Measurements from ENCODE around the gene RDH16. TPM values are rescaled to one million over a fixed set of nuclear protein-coding genes. Genes with fewer than 3 reads are reported as not detected.

The RDH16 gene
- total RNA-seq, 2 experiments from 2014 or later = 0.26 to 0.46 TPM

- POLR2A ChIA-PET = no interaction called here
- H3K4me1 Mint-ChIP-seq (ENCODE audit: low read depth) = peaks cover 44% of the 10 kb centered on the region
- intact Hi-C loops (cut with micrococcal nuclease) = no loop called here
- peaks cover 29% of the 10 kb centered on the region for H3K36me3 Mint-ChIP-seq
- no peak for DNase-seq
- H3K4me3 Mint-ChIP-seq = no peak overlapping the region
- no peaks in the 10 kb centered on the region for H3K27me3 Mint-ChIP-seq
- no peak overlapping the region for H3K27ac Mint-ChIP-seq
- no peaks in the 10 kb centered on the region for H3K9me3 Mint-ChIP-seq
- CTCF ChIA-PET = interaction anchor here (0.8 to 1.6 kb wide), 5 partner anchors 10 to 157 kb away, joined by 3 to 10 read pairs (median 5); no protein-coding TSS in a partner anchor
These were observed 39.6 kb upstream of the RDH16 start for GRCh38 chr12:56996793-56997545.

GRCh38 chr12:56995930-56996496 is 38.6 kb upstream of the RDH16 start:
- Mint-ChIP-seq H3K9me3 (no peaks in the 10 kb centered on the region), H3K4me1 (ENCODE audit: low read depth) (peaks cover 41% of the 10 kb centered on the region), H3K36me3 (peaks cover 23% of the 10 kb centered on the region), H3K4me3 (no peak overlapping the region), H3K27me3 (no peaks in the 10 kb centered on the region), H3K27ac (no peak overlapping the region)
- ChIA-PET CTCF (interaction anchor here (1.2 to 1.6 kb wide), 3 partner anchors 9 to 35 kb away, joined by 3 to 10 read pairs (median 5); no protein-coding TSS in a partner anchor), POLR2A (no interaction called here)
- intact Hi-C loops (cut with micrococcal nuclease) = no loop called here
- DNase-seq = no peak

- DNase-seq = no peak
- H3K4me3 Mint-ChIP-seq = no peak overlapping the region
- peaks cover 18% of the 10 kb centered on the region for H3K36me3 Mint-ChIP-seq
- intact Hi-C loops (cut with micrococcal nuclease) = no loop called here
- no peaks in the 10 kb centered on the region for H3K27me3 Mint-ChIP-seq
- peaks cover 34% of the 10 kb centered on the region for H3K4me1 Mint-ChIP-seq (ENCODE audit: low read depth)
- H3K9me3 Mint-ChIP-seq = no peaks in the 10 kb centered on the region
- POLR2A ChIA-PET = no interaction called here
- CTCF ChIA-PET = interaction anchor here (0.9 to 1.6 kb wide), 3 partner anchors 8 to 156 kb away, joined by 3 to 10 read pairs (median 5); no protein-coding TSS in a partner anchor
- H3K27ac Mint-ChIP-seq = no peak overlapping the region
These were observed 38.0 kb upstream of the RDH16 start for GRCh38 chr12:56995201-56995929.

GRCh38 chr12:56994231-56994746 is 36.9 kb upstream of the RDH16 start:
- peaks cover 11% of the 10 kb centered on the region for H3K36me3 Mint-ChIP-seq
- intact Hi-C loops (cut with micrococcal nuclease) = no loop called here
- DNase-seq = no peak
- H3K4me1 Mint-ChIP-seq (ENCODE audit: low read depth) = peaks cover 24% of the 10 kb centered on the region
- CTCF ChIA-PET = interaction anchor here (0.9 to 2.0 kb wide), 4 partner anchors 8 to 236 kb away, joined by 3 to 7 read pairs (median 3); no protein-coding TSS in a partner anchor
- H3K27me3 Mint-ChIP-seq = no peaks in the 10 kb centered on the region
- no peak overlapping the region for H3K27ac Mint-ChIP-seq
- H3K4me3 Mint-ChIP-seq = no peak overlapping the region
- POLR2A ChIA-PET = no interaction called here
- H3K9me3 Mint-ChIP-seq = no peaks in the 10 kb centered on the region

- H3K36me3 Mint-ChIP-seq = peaks cover 6% of the 10 kb centered on the region
- intact Hi-C loops (cut with micrococcal nuclease) = no loop called here
- peaks cover 14% of the 10 kb centered on the region for H3K4me1 Mint-ChIP-seq (ENCODE audit: low read depth)
- ChIA-PET CTCF (interaction anchor here (1.2 to 2.0 kb wide), 2 partner anchors 9 to 235 kb away, joined by 3 to 7 read pairs; no protein-coding TSS in a partner anchor), POLR2A (no interaction called here)
- no peak overlapping the region for H3K27ac Mint-ChIP-seq
- no peaks in the 10 kb centered on the region for H3K27me3 Mint-ChIP-seq
- H3K4me3 Mint-ChIP-seq = no peak overlapping the region
- H3K9me3 Mint-ChIP-seq = no peaks in the 10 kb centered on the region
- DNase-seq = no peak
These were observed 35.9 kb upstream of the RDH16 start for GRCh38 chr12:56993346-56993745.

- ChIA-PET POLR2A (no interaction called here), CTCF (interaction anchor here (0.9 to 2.8 kb wide), 2 partner anchors 10 to 16 kb away, joined by 3 to 8 read pairs; no protein-coding TSS in a partner anchor)
- Mint-ChIP-seq H3K4me1 (ENCODE audit: low read depth) (peaks cover 9% of the 10 kb centered on the region), H3K27ac (no peak overlapping the region), H3K4me3 (no peak overlapping the region), H3K9me3 (no peaks in the 10 kb centered on the region), H3K36me3 (no peaks in the 10 kb centered on the region), H3K27me3 (no peaks in the 10 kb centered on the region)
- DNase-seq = no peak
- intact Hi-C loops (cut with micrococcal nuclease) = no loop called here
These were observed 34.2 kb upstream of the RDH16 start for GRCh38 chr12:56991319-56992246.

GRCh38 chr12:56990648-56991318 is 33.4 kb upstream of the RDH16 start:
- Mint-ChIP-seq H3K27ac (no peak overlapping the region), H3K9me3 (no peaks in the 10 kb centered on the region), H3K4me3 (no peak overlapping the region), H3K4me1 (ENCODE audit: low read depth) (peaks cover 9% of the 10 kb centered on the region), H3K36me3 (no peaks in the 10 kb centered on the region), H3K27me3 (no peaks in the 10 kb centered on the region)
- no peak for DNase-seq
- intact Hi-C loops (cut with micrococcal nuclease) = no loop called here
- CTCF ChIA-PET = interaction anchor here (2.8 kb wide), 1 partner anchor 10 kb away, joined by 8 read pairs; no protein-coding TSS in a partner anchor
- POLR2A ChIA-PET = no interaction called here

GRCh38 chr12:56989861-56990610 is 32.6 kb upstream of the RDH16 start:
- CTCF ChIA-PET = interaction anchor here (1.7 to 4.9 kb wide), 3 partner anchors 11 to 231 kb away, joined by 8 to 80 read pairs (median 9); no protein-coding TSS in a partner anchor
- POLR2A ChIA-PET = no interaction called here
- H3K27ac Mint-ChIP-seq = no peak overlapping the region

GRCh38 chr12:56988207-56988739 is 30.9 kb upstream of the RDH16 start:
- H3K27me3 Mint-ChIP-seq = no peaks in the 10 kb centered on the region
- H3K27ac Mint-ChIP-seq = no peak overlapping the region
- intact Hi-C loops (cut with micrococcal nuclease) = no loop called here
- H3K4me1 Mint-ChIP-seq (ENCODE audit: low read depth) = peaks cover 9% of the 10 kb centered on the region
- CTCF ChIA-PET = interaction anchor here (0.6 to 4.9 kb wide), 28 partner anchors 8 to 325 kb away, joined by 3 to 80 read pairs (median 4); partner anchors contain the start of genes HSD17B6, LRP1, MYO1A and PRIM1
- no peaks in the 10 kb centered on the region for H3K36me3 Mint-ChIP-seq
- no peaks in the 10 kb centered on the region for H3K9me3 Mint-ChIP-seq
- H3K4me3 Mint-ChIP-seq = no peak overlapping the region
- POLR2A ChIA-PET = no interaction called here
- DNase-seq = no peak

More at GRCh38 chr12:56989861-56990610, 32.6 kb upstream of the RDH16 start:
- DNase-seq = no peak
- intact Hi-C loops (cut with micrococcal nuclease) = no loop called here
- Mint-ChIP-seq H3K27me3 (no peaks in the 10 kb centered on the region), H3K36me3 (no peaks in the 10 kb centered on the region), H3K4me1 (ENCODE audit: low read depth) (peaks cover 9% of the 10 kb centered on the region), H3K4me3 (no peak overlapping the region), H3K9me3 (no peaks in the 10 kb centered on the region)

- no peak overlapping the region for H3K27ac Mint-ChIP-seq
- H3K27me3 Mint-ChIP-seq = no peaks in the 10 kb centered on the region
- intact Hi-C loops (cut with micrococcal nuclease) = loop anchor here (1.0 kb wide), 2 partner anchors 147 to 230 kb away; no protein-coding TSS in a partner anchor
- POLR2A ChIA-PET = no interaction called here
- no peak overlapping the region for H3K4me3 Mint-ChIP-seq
- H3K36me3 Mint-ChIP-seq = no peaks in the 10 kb centered on the region
- H3K4me1 Mint-ChIP-seq (ENCODE audit: low read depth) = peaks cover 9% of the 10 kb centered on the region
- DNase-seq = peak; percentile 82
- no peaks in the 10 kb centered on the region for H3K9me3 Mint-ChIP-seq
- CTCF ChIA-PET = interaction anchor here (0.6 to 4.9 kb wide), 26 partner anchors 9 to 293 kb away, joined by 3 to 80 read pairs (median 6); partner anchors contain the start of genes HSD17B6, MYO1A, PRIM1 and STAT6
These were observed 30.2 kb upstream of the RDH16 start for GRCh38 chr12:56987551-56988053.

All from activated CD4-positive, alpha-beta memory T cell treated with anti-CD3 and anti-CD28 coated beads for 36 hours (primary cell).